ENCODE measurements around the gene PRSS50. TPM values are rescaled to one million over a fixed set of nuclear protein-coding genes. Genes with fewer than 3 reads are reported as not detected.

The PRSS50 gene
- polyA plus RNA-seq (2011; rRNA removed) (not detected in 2 replicates), polyA minus RNA-seq (2011; rRNA and poly(A)+ RNA removed) (not detected in 2 replicates)

- ChIA-PET CTCF (interaction anchor here (1.0 kb wide), 1 partner anchor 177 kb away, joined by 3 read pairs; no protein-coding TSS in a partner anchor), POLR2A (no interaction called here)
- Histone ChIP-seq H3K4me3 (ENCODE audit: low read depth, low read length) (no peak within 1 kb of the TSS), H3K36me3 (ENCODE audit: control insufficient read depth, insufficient read depth, low read length) (no peaks in the 10 kb centered on the region), H3K27me3 (ENCODE audit: control insufficient read depth, insufficient read depth, low read length) (peaks cover 3% of the 10 kb centered on the region)
- TF ChIP-seq CTCF (IDR thresholded peaks at IDR 0.05; ENCODE audit: insufficient read depth, low read depth, low read length) = peak; percentile 33
- no peak for DNase-seq (ENCODE audit: low read depth)
These were observed at the start of gene PRSS50 for GRCh38 chr3:46717447-46718231. Gene PRSS50 (minus strand): TSS chr3:46717869. CDS start chr3:46717824, 45 bp downstream.

- DNase-seq (ENCODE audit: low read depth) = no peak
- Histone ChIP-seq H3K27me3 (ENCODE audit: control insufficient read depth, insufficient read depth, low read length) (no peaks in the 10 kb centered on the region), H3K4me3 (ENCODE audit: low read depth, low read length) (no peak overlapping the region), H3K36me3 (ENCODE audit: control insufficient read depth, insufficient read depth, low read length) (no peaks in the 10 kb centered on the region)
- no peak for TF ChIP-seq CTCF (IDR thresholded peaks at IDR 0.05; ENCODE audit: insufficient read depth, low read depth, low read length)
- ChIA-PET CTCF (no interaction called here), POLR2A (no interaction called here)
These were observed 46.5 kb upstream of the PRSS50 start for GRCh38 chr3:46764206-46764605.

- no peaks in the 10 kb centered on the region for H3K36me3 ChIP-seq (ENCODE audit: control insufficient read depth, insufficient read depth, low read length)
- ChIA-PET POLR2A (no interaction called here), CTCF (no interaction called here)
- no peak overlapping the region for H3K4me3 ChIP-seq (ENCODE audit: low read depth, low read length)
- DNase-seq (ENCODE audit: low read depth) = no peak
- no peaks in the 10 kb centered on the region for H3K27me3 ChIP-seq (ENCODE audit: control insufficient read depth, insufficient read depth, low read length)
- no peak for TF ChIP-seq CTCF (IDR thresholded peaks at IDR 0.05; ENCODE audit: insufficient read depth, low read depth, low read length)
These were observed 45.5 kb upstream of the PRSS50 start for GRCh38 chr3:46763178-46763577.

GRCh38 chr3:46759239-46760167 is 41.8 kb upstream of the PRSS50 start:
- Histone ChIP-seq H3K4me3 (ENCODE audit: low read depth, low read length) (no peak overlapping the region), H3K27me3 (ENCODE audit: control insufficient read depth, insufficient read depth, low read length) (no peaks in the 10 kb centered on the region), H3K36me3 (ENCODE audit: control insufficient read depth, insufficient read depth, low read length) (no peaks in the 10 kb centered on the region)
- no peak for TF ChIP-seq CTCF (IDR thresholded peaks at IDR 0.05; ENCODE audit: insufficient read depth, low read depth, low read length)
- CTCF ChIA-PET = no interaction called here
- POLR2A ChIA-PET = no interaction called here
- DNase-seq (ENCODE audit: low read depth) = no peak

GRCh38 chr3:46756642-46757041 is 39.0 kb upstream of the PRSS50 start:
- no peak for DNase-seq (ENCODE audit: low read depth)
- ChIA-PET CTCF (no interaction called here), POLR2A (no interaction called here)
- no peak for TF ChIP-seq CTCF (IDR thresholded peaks at IDR 0.05; ENCODE audit: insufficient read depth, low read depth, low read length)
- Histone ChIP-seq H3K27me3 (ENCODE audit: control insufficient read depth, insufficient read depth, low read length) (peaks cover 5% of the 10 kb centered on the region; the same call in 1 of the 2 replicates), H3K4me3 (ENCODE audit: low read depth, low read length) (no peak overlapping the region), H3K36me3 (ENCODE audit: control insufficient read depth, insufficient read depth, low read length) (no peaks in the 10 kb centered on the region)
